Measurements from ENCODE around the gene BTRC.
"Not testable (repeated sequence)": the region's sequence is repeated elsewhere in the genome, so short reads cannot be mapped to it uniquely, and the experiment has no call there.

BTRC gene

GRCh38 chr10:101388676-101389276 is 34.8 kb downstream of the BTRC start:
- no peak for DNase-seq

- DNase-seq: not testable (repeated sequence)
These were observed 35.6 kb downstream of the BTRC start for GRCh38 chr10:101389532-101389931.

GRCh38 chr10:101389986-101390531 is 36.1 kb downstream of the BTRC start:
- DNase-seq: no peak

- no peak for DNase-seq
These were observed 39.4 kb downstream of the BTRC start for GRCh38 chr10:101393378-101393777.

GRCh38 chr10:101394524-101395133 is 40.7 kb downstream of the BTRC start:
- peak; percentile 21 for DNase-seq

GRCh38 chr10:101397140-101397539 is 43.2 kb downstream of the BTRC start:
- DNase-seq: peak; percentile 62

GRCh38 chr10:101400585-101400984 is 46.6 kb downstream of the BTRC start:
- no peak for DNase-seq

- no peak for DNase-seq
These were observed 48.7 kb downstream of the BTRC start for GRCh38 chr10:101402711-101403110.

GRCh38 chr10:101403161-101403560 is 49.2 kb downstream of the BTRC start:
- no peak for DNase-seq

- DNase-seq: no peak
These were observed 51.0 kb downstream of the BTRC start for GRCh38 chr10:101405001-101405400.

- DNase-seq: no peak
These were observed 57.6 kb downstream of the BTRC start for GRCh38 chr10:101411598-101411997.

- no peak for DNase-seq
These were observed 60.1 kb downstream of the BTRC start for GRCh38 chr10:101414034-101414433.

- DNase-seq: no peak
These were observed 61.9 kb downstream of the BTRC start for GRCh38 chr10:101415884-101416283.

GRCh38 chr10:101421967-101422366 is 68.0 kb downstream of the BTRC start:
- not testable (repeated sequence) for DNase-seq

GRCh38 chr10:101425535-101425934 is 71.6 kb downstream of the BTRC start:
- no peak for DNase-seq

- no peak for DNase-seq
These were observed 74.1 kb downstream of the BTRC start for GRCh38 chr10:101428036-101428435.

- DNase-seq: no peak
These were observed 75.5 kb downstream of the BTRC start for GRCh38 chr10:101429423-101429822.

- DNase-seq: no peak
These were observed 82.3 kb downstream of the BTRC start for GRCh38 chr10:101436302-101436701.

GRCh38 chr10:101438881-101439391 is 85.0 kb downstream of the BTRC start:
- no peak for DNase-seq

- peak; percentile 88 for DNase-seq
These were observed 87.8 kb downstream of the BTRC start for GRCh38 chr10:101441541-101442455.

- no peak for DNase-seq
These were observed 88.5 kb downstream of the BTRC start for GRCh38 chr10:101442456-101442800.

GRCh38 chr10:101444058-101444898 is 90.3 kb downstream of the BTRC start:
- DNase-seq: peak; percentile 61
